Nephron progenitor cell (in vitro differentiated cells): Measurements from ENCODE around the gene MRPS23.

Experiments
- DNase-seq: peaks from one replicate; pipeline ENCODE4 v3.0.0; 2021
- H3K27ac Mint-ChIP-seq: 2 replicates; pipeline ENCODE4 v1.8.0; 2021; ENCODE audit warnings: mild to moderate bottlenecking, moderate library complexity, mixed read lengths
- H3K27me3 Mint-ChIP-seq: 2 replicates; pipeline ENCODE4 v1.8.0; 2021; ENCODE audit warnings: mild to moderate bottlenecking, low read depth, mixed read lengths; ENCODE audit not compliant: poor library complexity
- H3K36me3 Mint-ChIP-seq: 2 replicates; pipeline ENCODE4 v1.8.0; 2021; ENCODE audit warnings: low read depth, mixed read lengths
- H3K4me1 Mint-ChIP-seq: 2 replicates; pipeline ENCODE4 v1.8.0; 2021; ENCODE audit warnings: mixed read lengths
- H3K4me3 Mint-ChIP-seq: 2 replicates; pipeline ENCODE4 v1.8.0; 2021; ENCODE audit warnings: mild to moderate bottlenecking, moderate library complexity, mixed read lengths
- H3K9me3 Mint-ChIP-seq: 2 replicates; pipeline ENCODE4 v1.8.0; 2021; ENCODE audit warnings: mild to moderate bottlenecking, moderate library complexity, mixed read lengths
- CTCF ChIP-seq: fragments of 200-600 bp; sonication (generic); IDR thresholded peaks from 2 replicates; pipeline ENCODE4 v1.5.0; 2021; ENCODE audit warnings: antibody characterized with exemption

Gene MRPS23

GRCh38 chr17:57839571-57839923, 10.3 kb downstream of the MRPS23 start:
- peaks cover 1% of the 10 kb centered on the region for H3K4me1 Mint-ChIP-seq
- H3K4me3 Mint-ChIP-seq, result no peak overlapping the region
- no peaks in the 10 kb centered on the region for H3K27me3 Mint-ChIP-seq

DNA sequence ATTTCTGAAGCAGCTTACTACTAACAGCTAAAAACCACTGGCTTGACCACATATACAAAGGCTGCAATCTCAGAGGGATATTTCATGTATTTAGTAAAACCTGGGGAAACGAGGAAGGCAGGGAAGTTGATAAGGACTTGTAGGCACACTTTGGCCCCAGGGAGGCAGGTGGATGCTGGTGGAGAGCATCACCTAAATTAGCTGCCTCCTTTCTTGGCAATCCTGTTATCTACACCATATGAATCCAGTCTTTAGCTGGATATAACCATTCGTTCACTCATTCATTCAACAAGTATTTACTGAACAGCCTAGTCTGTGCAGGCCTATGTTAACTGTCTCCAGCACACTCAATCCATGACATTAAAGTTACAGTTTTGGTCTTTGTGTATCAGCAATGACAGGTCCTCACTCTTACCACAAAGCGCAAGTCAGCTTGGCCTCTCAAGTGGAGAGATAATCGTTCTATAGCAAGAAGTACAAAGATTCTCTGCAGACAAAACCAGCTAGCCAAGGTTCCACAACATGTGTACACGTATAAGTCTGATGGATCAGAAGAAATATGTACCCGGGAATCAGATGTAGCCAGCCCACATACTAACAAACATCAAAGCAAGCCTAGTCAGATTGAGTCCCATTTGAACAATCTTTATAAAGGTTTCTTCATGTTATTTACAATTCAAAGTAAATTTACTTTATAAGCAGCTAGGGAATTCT, 10.8 kb downstream of the MRPS23 start:
- no peaks in the 10 kb centered on the region for H3K9me3 Mint-ChIP-seq
- no peak for TF ChIP-seq CTCF
- H3K36me3 Mint-ChIP-seq, result peaks cover 25% of the 10 kb centered on the region
- H3K27me3 Mint-ChIP-seq, result no peaks in the 10 kb centered on the region
- H3K27ac Mint-ChIP-seq, result no peak overlapping the region
- peaks cover 7% of the 10 kb centered on the region for H3K4me1 Mint-ChIP-seq
- no peak overlapping the region for H3K4me3 Mint-ChIP-seq
- no peak for DNase-seq

More at GRCh38 chr17:57839571-57839923, 10.3 kb downstream of the MRPS23 start:
- no peak for TF ChIP-seq CTCF
- Mint-ChIP-seq H3K27ac (no peak overlapping the region), H3K9me3 (no peaks in the 10 kb centered on the region), H3K36me3 (peaks cover 25% of the 10 kb centered on the region)
- no peak for DNase-seq

- no peaks in the 10 kb centered on the region for H3K9me3 Mint-ChIP-seq
- H3K36me3 Mint-ChIP-seq, result peaks cover 25% of the 10 kb centered on the region
- no peak overlapping the region for H3K27ac Mint-ChIP-seq
- peaks cover 9% of the 10 kb centered on the region for H3K4me1 Mint-ChIP-seq
- no peak for DNase-seq
- H3K4me3 Mint-ChIP-seq, result no peak overlapping the region
- no peak for TF ChIP-seq CTCF
- H3K27me3 Mint-ChIP-seq, result no peaks in the 10 kb centered on the region
Measured at GRCh38 chr17:57838453-57838852, 11.4 kb downstream of the MRPS23 start.

- no peak for DNase-seq
- Mint-ChIP-seq H3K27me3 (peaks cover 6% of the 10 kb centered on the region), H3K4me3 (no peak overlapping the region), H3K4me1 (peaks cover 9% of the 10 kb centered on the region), H3K36me3 (peaks cover 15% of the 10 kb centered on the region), H3K27ac (peak overlapping the region; percentile 6), H3K9me3 (no peaks in the 10 kb centered on the region)
- no peak for TF ChIP-seq CTCF
Measured at GRCh38 chr17:57835333-57835900, 14.4 kb downstream of the MRPS23 start.

- peaks cover 9% of the 10 kb centered on the region for H3K4me1 Mint-ChIP-seq
- no peak overlapping the region for H3K4me3 Mint-ChIP-seq
- no peak overlapping the region for H3K27ac Mint-ChIP-seq
- no peak for TF ChIP-seq CTCF
- DNase-seq, result peak; percentile 15
- H3K36me3 Mint-ChIP-seq, result peaks cover 9% of the 10 kb centered on the region
- peaks cover 6% of the 10 kb centered on the region for H3K27me3 Mint-ChIP-seq
- no peaks in the 10 kb centered on the region for H3K9me3 Mint-ChIP-seq
Measured at GRCh38 chr17:57834146-57834741, 15.6 kb downstream of the MRPS23 start.
